ENCODE measurements around the gene OXSR1. TPM values are rescaled to one million over a fixed set of nuclear protein-coding genes. Genes with fewer than 3 reads are reported as not detected.
"Not testable (repeated sequence)": the region's sequence is repeated elsewhere in the genome, so short reads cannot be mapped to it uniquely, and the experiment has no call there.

Gene OXSR1
- total RNA-seq, 1 donor from 2014 or later, result 50.8 TPM

DNA sequence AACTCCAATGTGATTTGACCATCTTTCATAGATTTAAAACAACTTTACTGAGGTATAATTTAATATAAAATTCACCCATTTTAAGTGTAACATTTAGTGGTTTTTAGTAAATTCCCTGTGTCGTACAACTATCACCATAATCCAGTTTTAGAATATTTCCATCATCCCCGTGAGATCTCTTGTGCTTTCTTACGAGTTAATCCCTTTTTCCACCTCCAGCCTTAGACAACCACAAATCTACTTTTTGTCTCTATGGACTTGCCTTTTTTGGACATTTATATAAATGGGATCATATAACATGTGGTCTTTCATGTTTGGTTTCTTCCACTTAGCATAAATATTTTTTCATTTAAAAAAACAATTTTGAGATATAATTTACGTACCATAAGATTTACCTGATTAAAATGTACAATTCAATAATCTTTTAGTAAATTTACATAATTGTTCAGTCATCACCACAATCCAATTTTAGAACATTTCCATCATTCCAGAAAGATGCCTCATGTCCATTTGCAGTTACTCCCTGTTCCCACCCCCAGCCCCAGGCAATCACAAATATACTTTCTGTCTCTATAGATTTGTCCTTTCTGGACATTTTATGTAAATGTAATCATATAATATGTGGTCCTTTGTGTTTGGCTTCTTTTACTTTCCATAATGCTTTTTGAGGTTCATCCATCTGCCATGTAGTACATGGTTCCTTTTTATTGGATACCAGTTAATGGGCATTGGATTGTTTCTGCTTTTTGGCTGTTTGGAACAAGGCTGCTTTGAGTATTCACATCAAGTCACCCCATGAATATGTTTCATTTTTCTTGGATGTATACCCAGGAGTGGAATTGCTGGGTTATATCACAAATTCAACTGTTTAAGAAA is 3.1 kb downstream of the OXSR1 start:
- Mint-ChIP-seq H3K36me3 (ENCODE audit: low read depth) (peaks cover 19% of the 10 kb centered on the region), H3K27me3 (ENCODE audit: insufficient read depth) (no peaks in the 10 kb centered on the region), H3K4me3 (peak overlapping the region; percentile 45), H3K27ac (peak overlapping the region; percentile 9), H3K4me1 (ENCODE audit: low read depth) (peaks cover 66% of the 10 kb centered on the region), H3K9me3 (no peaks in the 10 kb centered on the region)
- no peak for DNase-seq (ENCODE audit: low spot score)
- intact Hi-C loops (cut with micrococcal nuclease), result loop anchor here (10.0 kb wide), 2 partner anchors 286 to 1216 kb away; partner anchors contain the start of genes ACVR2B and SLC25A38

DNA sequence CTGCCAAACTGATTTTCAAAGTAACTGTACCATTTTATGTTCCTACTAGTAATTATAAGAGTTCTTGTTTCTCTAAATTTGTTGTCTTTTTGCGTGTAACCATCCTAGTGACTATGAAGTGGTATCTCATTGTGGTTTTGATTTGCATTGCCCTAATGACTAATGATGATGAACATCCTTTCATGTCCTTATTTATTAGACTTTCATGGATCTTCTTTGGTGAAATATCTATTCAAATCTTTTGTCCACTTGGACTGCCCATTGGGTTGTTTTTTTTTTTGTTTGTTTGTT is 3.6 kb downstream of the OXSR1 start:
- Mint-ChIP-seq H3K36me3 (ENCODE audit: low read depth) (peaks cover 19% of the 10 kb centered on the region), H3K27me3 (ENCODE audit: insufficient read depth) (no peaks in the 10 kb centered on the region), H3K27ac (no peak overlapping the region), H3K9me3 (no peaks in the 10 kb centered on the region), H3K4me1 (ENCODE audit: low read depth) (peaks cover 71% of the 10 kb centered on the region), H3K4me3 (no peak overlapping the region)
- intact Hi-C loops (cut with micrococcal nuclease), result loop anchor here (10.0 kb wide), 2 partner anchors 286 to 1216 kb away; partner anchors contain the start of genes ACVR2B and SLC25A38
- DNase-seq (ENCODE audit: low spot score), result no peak

DNA sequence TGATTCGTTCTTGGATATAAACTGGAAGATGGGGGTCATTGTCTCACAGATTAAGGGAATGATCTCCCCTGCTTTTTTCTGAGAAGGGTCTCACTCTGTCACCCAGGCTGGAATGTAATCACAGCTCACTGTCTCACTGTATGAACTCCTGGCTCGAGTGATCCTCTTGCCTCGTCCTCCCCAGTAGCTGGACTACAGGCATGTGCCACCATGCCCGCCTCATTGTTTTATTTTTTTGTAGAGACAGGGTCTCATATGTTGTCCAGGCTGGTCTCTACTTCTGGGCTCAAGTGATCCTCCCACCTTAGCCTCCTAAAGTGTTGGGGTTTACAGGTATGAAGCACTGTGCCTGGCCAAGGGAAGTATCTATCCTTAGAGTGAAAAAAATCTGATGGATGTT is 5.4 kb downstream of the OXSR1 start:
- Mint-ChIP-seq H3K36me3 (ENCODE audit: low read depth) (peaks cover 21% of the 10 kb centered on the region), H3K27ac (no peak overlapping the region), H3K4me1 (ENCODE audit: low read depth) (peaks cover 76% of the 10 kb centered on the region), H3K9me3 (no peaks in the 10 kb centered on the region), H3K27me3 (ENCODE audit: insufficient read depth) (no peaks in the 10 kb centered on the region), H3K4me3 (no peak overlapping the region)
- intact Hi-C loops (cut with micrococcal nuclease), result no loop called here
- DNase-seq (ENCODE audit: low spot score), result no peak

DNA sequence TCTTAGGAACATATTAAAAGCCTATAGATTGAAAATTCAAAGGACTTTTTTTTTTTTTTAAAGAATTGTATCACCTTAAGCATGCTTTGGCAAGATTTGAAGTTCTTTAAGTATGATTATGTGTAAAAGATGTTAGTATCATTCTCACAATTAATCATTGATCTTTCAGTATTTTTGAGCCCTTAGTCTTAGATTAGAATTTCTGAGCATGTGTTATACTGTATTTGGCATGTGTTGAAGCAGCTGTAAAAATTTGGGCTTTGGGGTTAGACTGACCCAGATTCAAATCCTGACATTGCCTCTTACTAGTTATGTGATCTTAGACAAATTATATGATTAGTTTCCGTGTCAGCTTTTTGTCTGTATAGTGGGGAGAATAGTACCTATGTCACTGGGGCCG is 6.3 kb downstream of the OXSR1 start:
- Mint-ChIP-seq H3K36me3 (ENCODE audit: low read depth) (peaks cover 16% of the 10 kb centered on the region), H3K27me3 (ENCODE audit: insufficient read depth) (no peaks in the 10 kb centered on the region), H3K9me3 (no peaks in the 10 kb centered on the region), H3K27ac (no peak overlapping the region), H3K4me1 (ENCODE audit: low read depth) (peaks cover 71% of the 10 kb centered on the region), H3K4me3 (no peak overlapping the region)
- DNase-seq (ENCODE audit: low spot score), result no peak
- intact Hi-C loops (cut with micrococcal nuclease), result no loop called here

DNA sequence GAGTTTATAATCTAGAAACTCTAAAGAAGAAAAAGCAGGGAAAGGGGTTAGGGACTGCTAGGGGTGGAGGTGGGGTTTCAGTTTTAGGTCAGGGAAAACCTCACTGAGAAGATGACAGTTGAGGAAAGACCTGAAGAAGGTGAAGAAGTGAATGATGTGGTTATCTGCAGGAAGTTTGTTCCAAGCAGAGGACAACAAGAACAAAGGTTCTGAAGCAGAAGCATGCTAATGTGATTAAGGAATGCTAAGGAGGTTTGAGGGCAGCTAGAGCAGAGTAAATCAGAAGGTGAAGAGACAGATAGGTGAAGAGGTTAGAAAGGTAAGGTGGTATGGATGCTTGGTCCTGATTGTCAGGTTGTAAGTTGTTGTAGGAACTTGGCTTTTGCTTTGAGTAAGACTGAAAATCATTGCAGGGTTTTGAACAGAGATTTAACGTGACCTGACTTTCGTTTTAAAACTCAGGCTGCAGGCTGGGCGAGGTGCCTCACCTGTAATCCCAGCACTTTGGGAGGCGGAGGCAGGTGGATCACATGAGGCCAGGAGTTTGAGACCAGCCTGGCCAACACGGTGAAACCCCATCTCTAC is 8.6 kb downstream of the OXSR1 start:
- peak overlapping the region; percentile 38 for H3K4me3 Mint-ChIP-seq
- H3K36me3 Mint-ChIP-seq (ENCODE audit: low read depth), result peaks cover 10% of the 10 kb centered on the region
- DNase-seq (ENCODE audit: low spot score), result no peak
- peaks cover 60% of the 10 kb centered on the region for H3K4me1 Mint-ChIP-seq (ENCODE audit: low read depth)
- no peaks in the 10 kb centered on the region for H3K27me3 Mint-ChIP-seq (ENCODE audit: insufficient read depth)
- no peaks in the 10 kb centered on the region for H3K9me3 Mint-ChIP-seq
- intact Hi-C loops (cut with micrococcal nuclease), result loop anchor here (1.0 kb wide), 1 partner anchor 31 kb away; no protein-coding TSS in a partner anchor
- peak overlapping the region; percentile 36 for H3K27ac Mint-ChIP-seq

DNA sequence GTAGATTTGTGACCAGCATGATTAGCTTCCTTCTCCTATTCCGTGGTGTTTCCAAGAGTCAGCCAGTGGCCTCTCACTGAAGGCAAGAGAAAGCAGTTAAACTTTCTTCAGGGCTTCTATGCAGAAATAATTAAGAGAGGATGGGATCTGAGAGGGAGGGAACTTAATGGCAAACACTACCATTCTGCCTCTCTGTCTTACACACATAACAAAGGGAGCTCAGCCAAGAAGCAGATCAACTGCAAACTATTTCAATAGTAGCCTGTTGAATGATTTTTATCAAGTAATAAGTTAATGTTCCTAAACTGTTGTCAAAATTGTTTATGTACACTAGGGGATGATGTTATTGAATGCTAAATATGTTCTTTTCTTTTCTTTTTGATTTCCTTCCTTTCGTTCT is 11.8 kb downstream of the OXSR1 start:
- Mint-ChIP-seq H3K36me3 (ENCODE audit: low read depth) (peaks cover 17% of the 10 kb centered on the region), H3K4me1 (ENCODE audit: low read depth) (peaks cover 44% of the 10 kb centered on the region), H3K9me3 (no peaks in the 10 kb centered on the region), H3K4me3 (no peak overlapping the region), H3K27ac (no peak overlapping the region), H3K27me3 (ENCODE audit: insufficient read depth) (no peaks in the 10 kb centered on the region)
- DNase-seq (ENCODE audit: low spot score), result no peak
- intact Hi-C loops (cut with micrococcal nuclease), result no loop called here

DNA sequence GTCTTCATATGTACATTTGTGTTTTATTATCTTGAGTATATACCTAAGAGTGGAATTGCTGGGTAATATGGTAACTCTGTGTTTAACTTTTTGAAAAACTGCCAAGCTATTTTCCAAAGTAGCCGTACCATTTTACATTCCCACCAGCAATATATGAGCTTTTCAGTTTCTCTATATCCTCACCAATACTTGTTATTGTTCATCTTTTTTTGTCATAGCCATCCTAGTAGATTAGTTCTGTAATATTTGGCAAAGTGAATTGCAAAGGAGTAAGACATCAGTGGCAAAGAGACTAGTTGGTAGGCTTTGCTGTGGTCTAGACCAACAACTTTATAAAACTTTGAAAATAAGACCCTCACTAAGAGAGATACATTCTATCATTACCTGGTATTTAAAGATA is 21.4 kb downstream of the OXSR1 start:
- H3K4me1 Mint-ChIP-seq (ENCODE audit: low read depth), result no peaks in the 10 kb centered on the region
- no peak for DNase-seq (ENCODE audit: low spot score)
- intact Hi-C loops (cut with micrococcal nuclease), result no loop called here
- no peak overlapping the region for H3K4me3 Mint-ChIP-seq
- no peak overlapping the region for H3K27ac Mint-ChIP-seq
- H3K36me3 Mint-ChIP-seq (ENCODE audit: low read depth), result peaks cover 36% of the 10 kb centered on the region
- peaks cover 5% of the 10 kb centered on the region for H3K9me3 Mint-ChIP-seq
- H3K27me3 Mint-ChIP-seq (ENCODE audit: insufficient read depth), result no peaks in the 10 kb centered on the region

DNA sequence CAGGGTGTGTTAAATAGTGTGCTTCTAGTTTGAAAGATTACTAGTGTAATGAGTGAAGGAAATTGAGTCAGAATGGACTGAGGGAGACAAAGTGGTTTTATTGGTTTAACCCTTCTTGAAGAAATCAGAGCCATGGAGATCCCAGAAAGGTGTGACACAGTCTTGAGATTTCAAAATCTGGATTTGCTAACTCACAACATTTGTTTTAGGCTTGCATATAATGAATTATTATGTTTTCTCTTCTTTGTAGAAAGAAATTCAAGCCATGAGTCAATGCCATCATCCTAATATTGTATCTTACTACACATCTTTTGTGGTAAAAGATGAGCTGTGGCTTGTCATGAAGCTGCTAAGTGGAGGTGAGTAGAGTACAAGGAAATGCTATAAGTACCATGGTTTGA is 25.1 kb downstream of the OXSR1 start:
- Mint-ChIP-seq H3K36me3 (ENCODE audit: low read depth) (peaks cover 33% of the 10 kb centered on the region), H3K27ac (no peak overlapping the region), H3K9me3 (peaks cover 5% of the 10 kb centered on the region), H3K4me1 (ENCODE audit: low read depth) (no peaks in the 10 kb centered on the region), H3K27me3 (ENCODE audit: insufficient read depth) (no peaks in the 10 kb centered on the region), H3K4me3 (no peak overlapping the region)
- intact Hi-C loops (cut with micrococcal nuclease), result no loop called here
- no peak for DNase-seq (ENCODE audit: low spot score)

DNA sequence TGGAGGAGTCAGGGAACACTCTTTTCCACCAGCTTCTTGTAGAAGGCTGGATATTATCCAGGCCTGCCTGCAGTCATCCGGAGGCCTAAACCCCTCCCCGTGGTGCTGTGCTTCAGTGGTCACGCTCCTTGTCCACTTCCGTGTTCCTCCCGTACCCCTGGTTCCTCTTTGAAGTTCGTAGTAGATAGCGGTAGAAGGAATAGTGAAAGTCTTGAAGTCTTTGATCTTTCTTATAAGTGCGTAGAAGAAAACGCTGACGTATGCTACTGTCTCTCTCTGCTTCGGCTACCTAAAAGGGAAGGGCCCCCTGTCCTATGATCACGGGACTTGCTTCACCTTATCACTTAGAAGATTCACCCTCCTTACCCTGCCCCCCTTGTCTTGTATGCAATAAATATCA is 37.6 kb downstream of the OXSR1 start:
- not testable (repeated sequence) for H3K27ac Mint-ChIP-seq
- H3K36me3 Mint-ChIP-seq (ENCODE audit: low read depth), result peaks cover 35% of the 10 kb centered on the region

DNA sequence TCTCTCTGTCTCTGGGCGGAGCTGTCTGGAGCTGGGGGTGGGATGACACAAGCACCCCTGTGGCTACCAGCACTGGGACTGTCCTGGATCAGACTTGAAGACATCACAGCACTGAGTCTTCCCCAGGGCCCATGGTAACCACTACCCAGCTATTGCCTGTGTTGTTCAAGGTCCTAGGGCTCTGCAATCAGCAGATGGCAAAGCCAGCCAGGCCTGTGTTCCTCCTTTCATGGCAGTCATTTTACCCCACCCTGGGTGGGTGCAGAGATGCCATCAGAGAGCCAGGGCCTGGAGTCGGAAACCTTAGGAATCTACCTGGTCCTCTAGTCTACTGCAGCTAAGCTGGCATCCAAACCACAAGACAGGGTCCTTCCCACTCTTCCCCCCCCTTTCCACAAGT is 38.4 kb downstream of the OXSR1 start:
- intact Hi-C loops (cut with micrococcal nuclease), result no loop called here
- H3K4me1 Mint-ChIP-seq (ENCODE audit: low read depth), result peaks cover 67% of the 10 kb centered on the region
- no peaks in the 10 kb centered on the region for H3K27me3 Mint-ChIP-seq (ENCODE audit: insufficient read depth)
- H3K9me3 Mint-ChIP-seq, result no peaks in the 10 kb centered on the region
- no peak overlapping the region for H3K27ac Mint-ChIP-seq
- DNase-seq (ENCODE audit: low spot score), result no peak
- H3K4me3 Mint-ChIP-seq, result no peak overlapping the region
- H3K36me3 Mint-ChIP-seq (ENCODE audit: low read depth), result peaks cover 30% of the 10 kb centered on the region

More for the DNA sequence above, 37.6 kb downstream of the OXSR1 start:
- peaks cover 66% of the 10 kb centered on the region for H3K4me1 Mint-ChIP-seq (ENCODE audit: low read depth)
- H3K9me3 Mint-ChIP-seq; DNase-seq (ENCODE audit: low spot score); intact Hi-C loops (cut with micrococcal nuclease); H3K27me3 Mint-ChIP-seq (ENCODE audit: insufficient read depth); H3K4me3 Mint-ChIP-seq: not testable (repeated sequence)

DNA sequence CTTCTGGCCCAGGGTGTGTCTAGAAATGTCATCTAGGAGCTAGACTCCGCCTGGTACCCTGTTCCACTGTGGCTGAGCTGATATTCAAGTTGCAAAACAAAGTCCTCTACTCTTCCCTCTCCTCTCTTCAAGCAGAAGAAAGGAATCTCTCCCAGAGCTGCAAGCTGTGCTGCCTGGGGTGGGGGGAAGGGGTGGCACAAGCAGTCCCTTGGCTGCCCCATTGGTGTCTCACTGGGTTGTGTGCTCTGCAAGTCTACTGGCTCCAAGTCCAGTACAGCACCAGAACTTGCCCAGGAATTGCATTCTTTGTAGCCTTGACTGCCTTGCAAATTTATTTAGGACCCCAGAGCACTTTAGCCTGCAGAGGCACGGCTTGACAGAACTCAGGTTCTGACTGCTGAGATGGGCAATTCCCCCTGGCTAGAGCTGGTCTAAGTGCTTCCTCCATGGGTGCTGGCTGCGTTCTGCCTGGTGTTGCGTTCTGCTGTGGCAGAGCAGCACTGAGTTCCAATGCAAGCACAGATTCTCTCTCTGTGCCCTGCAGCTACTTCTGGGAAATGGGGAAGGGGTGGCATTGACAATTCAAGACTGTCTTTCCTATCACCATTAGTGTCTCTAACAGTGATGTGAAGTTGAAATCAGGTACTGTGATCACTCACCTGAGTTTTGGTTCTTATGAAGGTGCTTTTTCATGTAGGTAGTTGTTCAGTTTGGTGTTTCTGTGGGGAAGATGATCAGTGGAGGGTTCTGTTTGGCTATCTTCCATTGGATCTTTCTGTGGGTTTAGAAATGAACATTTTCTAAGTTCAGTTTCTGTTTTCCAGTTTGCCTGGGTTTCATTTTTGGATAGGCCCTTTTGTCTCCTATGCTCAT is 39.5 kb downstream of the OXSR1 start:
- no peaks in the 10 kb centered on the region for H3K27me3 Mint-ChIP-seq (ENCODE audit: insufficient read depth)
- no peaks in the 10 kb centered on the region for H3K9me3 Mint-ChIP-seq
- DNase-seq (ENCODE audit: low spot score), result no peak
- peak overlapping the region; percentile 80 for H3K27ac Mint-ChIP-seq
- intact Hi-C loops (cut with micrococcal nuclease), result loop anchor here (1.0 to 5.0 kb wide), 4 partner anchors 32 to 247 kb away; partner anchors contain the start of genes ACAA1, ACVR2B and OXSR1
- peaks cover 73% of the 10 kb centered on the region for H3K4me1 Mint-ChIP-seq (ENCODE audit: low read depth)
- peak overlapping the region; percentile 38 for H3K4me3 Mint-ChIP-seq
- peaks cover 28% of the 10 kb centered on the region for H3K36me3 Mint-ChIP-seq (ENCODE audit: low read depth)

DNA sequence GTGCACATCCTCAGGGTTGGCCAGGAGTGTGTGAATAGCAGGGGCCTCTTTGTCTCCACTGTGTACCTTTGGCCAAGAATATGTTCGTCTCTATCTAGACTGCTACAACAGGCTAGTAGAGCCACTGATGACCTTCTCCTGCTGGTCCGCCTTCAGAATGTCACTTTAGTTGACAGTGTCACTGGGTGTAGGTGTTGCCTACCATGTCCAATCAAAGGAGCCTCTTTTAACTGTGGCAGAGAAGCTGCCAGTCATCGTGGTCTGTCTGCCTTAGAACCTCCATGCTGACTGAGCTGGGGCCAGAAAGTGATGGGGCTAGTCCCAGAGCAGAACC is 40.1 kb downstream of the OXSR1 start:
- peak; percentile 16 for DNase-seq (ENCODE audit: low spot score)
- Mint-ChIP-seq H3K27me3 (ENCODE audit: insufficient read depth) (no peaks in the 10 kb centered on the region), H3K36me3 (ENCODE audit: low read depth) (peaks cover 25% of the 10 kb centered on the region), H3K9me3 (no peaks in the 10 kb centered on the region), H3K4me3 (peak overlapping the region; percentile 38), H3K27ac (peak overlapping the region; percentile 80), H3K4me1 (ENCODE audit: low read depth) (peaks cover 73% of the 10 kb centered on the region)
- intact Hi-C loops (cut with micrococcal nuclease), result loop anchor here (1.0 to 5.0 kb wide), 4 partner anchors 32 to 247 kb away; partner anchors contain the start of genes ACAA1, ACVR2B and OXSR1

Data from activated T-helper 1 cell treated with anti-CD3 and anti-CD28 coated beads, Interleukin-12 subunit alpha, Interleukin-12 subunit beta, Interleukin-2, Interleukin-4 antibody, amounts not matched to agents 30 ng/mL and 10 ng/mL and 1 ng/mL, durations not matched to agents 14 hours and 24 hours and 36 hours (primary cell).